Activated CD8-positive, alpha-beta memory T cell treated with anti-CD3 and anti-CD28 coated beads for 1 hour (primary cell): ENCODE measurements around the gene EIF4G1.

ENCODE experiments used
- DNase-seq, 2 donors: peaks; one replicate each; pipeline ENCODE4 v3.0.0-alpha.2; 2020; ENCODE audit warnings: low read depth in 1 of 2; ENCODE audit errors: extremely low read depth in 1 of 2

Gene EIF4G1

DNA sequence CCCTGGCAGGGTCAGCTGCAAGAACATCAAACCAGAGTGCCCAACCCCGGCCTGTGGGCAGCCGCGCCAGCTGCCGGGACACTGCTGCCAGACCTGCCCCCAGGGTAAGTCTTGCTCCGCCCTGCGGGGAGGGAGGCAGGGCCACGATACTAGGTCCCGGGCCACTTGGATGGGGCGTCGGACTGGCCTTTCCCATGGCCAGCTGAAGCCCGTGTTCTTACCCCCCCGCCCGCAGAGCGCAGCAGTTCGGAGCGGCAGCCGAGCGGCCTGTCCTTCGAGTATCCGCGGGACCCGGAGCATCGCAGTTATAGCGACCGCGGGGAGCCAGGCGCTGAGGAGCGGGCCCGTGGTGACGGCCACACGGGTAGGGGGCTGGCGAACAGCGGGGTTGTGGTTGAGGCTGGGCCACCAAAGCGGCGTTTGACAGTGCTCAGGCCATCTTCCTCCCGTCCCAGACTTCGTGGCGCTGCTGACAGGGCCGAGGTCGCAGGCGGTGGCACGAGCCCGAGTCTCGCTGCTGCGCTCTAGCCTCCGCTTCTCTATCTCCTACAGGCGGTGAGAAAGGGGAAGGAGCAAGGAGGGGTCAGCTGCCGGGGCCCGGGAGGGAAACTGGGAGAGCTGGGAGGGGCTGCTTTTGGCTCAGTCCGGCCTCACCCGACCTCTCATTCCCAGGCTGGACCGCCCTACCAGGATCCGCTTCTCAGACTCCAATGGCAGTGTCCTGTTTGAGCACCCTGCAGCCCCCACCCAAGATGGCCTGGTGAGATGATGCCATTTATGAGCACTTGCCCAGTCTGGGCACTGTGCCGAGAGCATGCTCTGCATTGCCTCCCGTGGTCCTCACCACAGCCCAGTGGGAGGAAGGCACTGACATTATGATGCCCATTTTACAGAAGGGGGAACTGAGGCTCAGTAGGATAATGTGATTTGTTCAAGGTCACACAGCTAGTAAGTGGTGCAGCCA is 67.1 kb downstream of the EIF4G1 start:
- DNase-seq = no peak

DNA sequence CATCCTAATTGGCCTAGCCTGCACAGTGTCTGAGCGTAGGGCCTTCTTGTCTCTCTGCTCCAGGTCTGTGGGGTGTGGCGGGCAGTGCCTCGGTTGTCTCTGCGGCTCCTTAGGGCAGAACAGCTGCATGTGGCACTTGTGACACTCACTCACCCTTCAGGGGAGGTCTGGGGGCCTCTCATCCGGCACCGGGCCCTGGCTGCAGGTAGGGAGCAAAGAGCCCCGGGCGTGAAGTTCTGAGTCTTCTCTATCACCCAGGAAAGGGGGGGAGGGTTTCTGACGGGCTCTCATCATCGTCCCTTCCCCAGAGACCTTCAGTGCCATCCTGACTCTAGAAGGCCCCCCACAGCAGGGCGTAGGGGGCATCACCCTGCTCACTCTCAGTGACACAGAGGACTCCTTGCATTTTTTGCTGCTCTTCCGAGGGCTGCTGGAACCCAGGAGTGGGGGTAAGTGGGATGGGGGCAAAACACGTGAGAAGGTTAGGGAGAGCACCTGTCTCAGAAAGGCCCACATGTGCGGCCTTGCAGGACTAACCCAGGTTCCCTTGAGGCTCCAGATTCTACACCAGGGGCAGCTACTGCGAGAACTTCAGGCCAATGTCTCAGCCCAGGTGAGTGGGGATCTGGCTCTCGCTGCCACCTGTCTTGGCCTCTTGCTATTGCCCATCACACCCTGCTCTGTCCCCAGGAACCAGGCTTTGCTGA is 68.1 kb downstream of the EIF4G1 start:
- no peak for DNase-seq

DNA sequence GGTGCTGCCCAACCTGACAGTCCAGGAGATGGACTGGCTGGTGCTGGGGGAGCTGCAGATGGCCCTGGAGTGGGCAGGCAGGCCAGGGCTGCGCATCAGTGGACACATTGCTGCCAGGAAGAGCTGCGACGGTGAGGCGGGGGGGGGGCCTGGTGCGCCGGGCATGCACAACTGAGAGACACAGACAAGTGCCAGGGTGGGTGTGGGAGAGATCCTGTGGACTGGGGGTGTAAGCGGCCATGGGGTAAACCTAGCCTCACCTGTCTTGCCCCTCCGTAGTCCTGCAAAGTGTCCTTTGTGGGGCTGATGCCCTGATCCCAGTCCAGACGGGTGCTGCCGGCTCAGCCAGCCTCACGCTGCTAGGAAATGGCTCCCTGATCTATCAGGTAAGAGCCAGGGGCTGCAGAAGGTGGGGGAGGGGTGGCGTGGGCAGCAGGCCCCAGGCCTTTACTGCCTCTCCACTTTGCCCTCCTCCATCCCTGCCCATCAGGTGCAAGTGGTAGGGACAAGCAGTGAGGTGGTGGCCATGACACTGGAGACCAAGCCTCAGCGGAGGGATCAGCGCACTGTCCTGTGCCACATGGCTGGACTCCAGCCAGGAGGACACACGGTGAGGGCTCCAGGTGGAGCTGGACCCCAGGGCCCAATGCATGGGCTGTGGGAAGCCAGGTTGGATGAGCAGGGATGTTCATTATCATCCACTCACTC is 68.8 kb downstream of the EIF4G1 start:
- DNase-seq = no peak

DNA sequence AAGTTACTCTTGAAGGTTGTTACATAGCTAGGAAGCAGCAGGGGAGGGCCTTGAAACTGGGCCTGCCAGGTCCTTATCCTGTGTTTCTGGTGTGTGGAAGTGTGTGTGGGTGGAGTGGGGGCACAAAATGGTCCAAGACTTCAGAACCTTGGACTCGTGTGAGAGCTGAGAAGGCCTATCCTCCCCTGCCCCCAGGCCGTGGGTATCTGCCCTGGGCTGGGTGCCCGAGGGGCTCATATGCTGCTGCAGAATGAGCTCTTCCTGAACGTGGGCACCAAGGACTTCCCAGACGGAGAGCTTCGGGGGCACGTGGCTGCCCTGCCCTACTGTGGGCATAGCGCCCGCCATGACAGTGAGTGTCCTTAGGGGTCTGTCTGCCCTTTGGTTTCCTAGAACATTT is 69.9 kb downstream of the EIF4G1 start:
- DNase-seq = no peak
